IPS-NIHi7 (cell line): ENCODE measurements around the gene RYR2.

Experiments
- DNase-seq: peaks from one replicate; pipeline ENCODE4 v3.0.0; 2012; ENCODE audit warnings: mixed read lengths; ENCODE audit errors: extremely low spot score

The RYR2 gene

DNA sequence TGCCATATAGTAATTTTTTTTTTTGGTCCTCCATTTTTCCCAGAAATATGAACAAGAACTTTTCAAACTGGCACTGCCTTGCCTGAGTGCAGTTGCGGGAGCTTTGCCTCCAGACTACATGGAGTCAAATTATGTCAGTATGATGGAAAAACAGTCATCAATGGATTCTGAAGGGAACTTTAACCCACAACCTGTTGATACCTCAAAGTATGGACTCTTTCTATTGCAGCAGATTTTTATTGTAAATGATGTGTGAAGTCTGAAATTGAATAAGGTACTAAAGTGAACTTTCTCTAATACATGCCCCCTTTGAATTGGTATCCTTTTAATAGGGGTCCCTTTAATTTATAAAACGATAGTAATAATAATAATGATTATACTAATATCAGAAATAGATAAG lies 613.8 kb downstream of the RYR2 start:
- DNase-seq: no peak

GRCh38 chr1:237664348-237664747 lies 622.4 kb downstream of the RYR2 start:
- no peak for DNase-seq

GRCh38 chr1:237670302-237670701 lies 628.3 kb downstream of the RYR2 start:
- DNase-seq: no peak

DNA sequence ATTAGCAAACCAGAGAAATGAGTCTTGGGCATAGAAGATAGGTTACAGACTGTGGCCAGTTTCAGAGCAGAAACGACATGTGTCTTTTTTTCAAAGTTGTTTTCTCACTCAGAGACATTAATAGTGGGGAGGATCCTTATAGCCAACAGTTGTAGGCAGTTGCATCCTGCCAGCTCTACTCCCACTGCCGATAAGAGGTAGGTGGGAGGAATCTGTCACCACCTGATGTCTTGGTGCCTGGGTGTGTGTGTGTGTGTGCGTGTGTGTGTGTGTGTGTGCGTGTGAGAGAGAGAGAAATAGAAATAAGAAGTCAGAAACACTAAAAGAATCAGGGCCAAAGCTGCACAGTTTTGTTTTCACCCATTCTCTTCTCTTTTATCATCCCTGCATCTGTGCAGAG lies 629.3 kb downstream of the RYR2 start:
- DNase-seq: no peak

- no peak for DNase-seq
Observed at GRCh38 chr1:237671935-237672334, 630.0 kb downstream of the RYR2 start.

GRCh38 chr1:237672748-237673147 lies 630.8 kb downstream of the RYR2 start:
- no peak for DNase-seq

DNA sequence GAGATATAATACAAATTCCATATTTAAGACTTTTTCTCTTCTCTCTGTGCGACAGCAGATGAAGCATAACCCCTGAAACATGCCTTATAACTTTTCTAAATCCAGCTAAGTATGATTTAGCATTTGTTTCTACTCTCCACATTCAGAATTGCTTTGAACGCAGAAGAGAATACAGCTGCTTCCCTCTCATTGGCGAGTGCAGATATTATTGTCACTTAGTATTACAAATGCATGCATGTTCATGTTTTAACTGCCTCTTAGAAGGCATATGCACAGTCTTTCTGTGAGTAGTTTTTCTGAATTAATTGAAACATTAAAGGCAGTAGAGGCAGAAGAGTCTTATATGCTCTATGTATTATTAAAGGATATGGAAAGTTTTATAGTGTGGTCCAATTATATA lies 631.6 kb downstream of the RYR2 start:
- DNase-seq: no peak

DNA sequence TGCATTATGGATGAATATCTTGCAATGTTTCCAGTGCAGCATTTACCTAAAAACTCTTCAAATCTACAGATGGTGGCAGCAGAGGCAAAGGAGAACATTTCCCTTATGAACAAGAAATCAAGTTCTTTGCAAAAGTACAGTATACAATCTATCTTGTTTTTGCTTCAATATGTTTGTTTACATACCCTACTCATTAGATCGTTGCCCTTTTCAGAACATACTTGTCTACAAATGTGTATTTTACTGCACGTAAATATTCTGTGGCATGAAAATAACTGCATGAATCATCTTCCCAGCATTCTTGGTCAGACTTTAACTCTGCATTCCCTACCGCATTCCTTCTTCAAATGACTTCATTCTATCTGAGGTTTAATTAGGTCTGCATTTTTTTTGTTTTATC lies 636.0 kb downstream of the RYR2 start:
- no peak for DNase-seq

DNA sequence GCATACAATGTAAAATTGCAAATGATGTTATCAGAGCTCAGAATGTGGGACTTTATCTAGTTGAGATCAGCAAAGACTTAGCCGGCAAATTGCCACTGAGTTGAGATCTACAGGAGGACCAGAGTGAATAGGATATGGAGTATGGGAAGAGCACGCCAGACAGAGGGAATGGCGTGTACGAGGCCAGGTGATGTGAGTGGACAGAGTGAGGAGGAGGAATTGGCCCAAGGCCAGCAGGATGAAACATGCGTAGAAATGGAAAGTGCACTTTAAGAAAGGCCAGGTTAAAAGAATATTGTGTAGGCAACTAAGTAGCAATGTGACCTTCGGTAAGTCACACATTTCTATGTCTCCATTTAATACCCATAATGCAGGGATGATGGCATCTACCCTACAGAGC lies 637.7 kb downstream of the RYR2 start:
- no peak for DNase-seq

- DNase-seq: no peak
Observed at GRCh38 chr1:237681210-237681609, 639.2 kb downstream of the RYR2 start.

GRCh38 chr1:237684236-237684635 lies 642.3 kb downstream of the RYR2 start:
- no peak for DNase-seq

- no peak for DNase-seq
Observed at GRCh38 chr1:237685551-237685950, 643.6 kb downstream of the RYR2 start.

GRCh38 chr1:237687804-237688203 lies 645.8 kb downstream of the RYR2 start:
- DNase-seq: no peak

DNA sequence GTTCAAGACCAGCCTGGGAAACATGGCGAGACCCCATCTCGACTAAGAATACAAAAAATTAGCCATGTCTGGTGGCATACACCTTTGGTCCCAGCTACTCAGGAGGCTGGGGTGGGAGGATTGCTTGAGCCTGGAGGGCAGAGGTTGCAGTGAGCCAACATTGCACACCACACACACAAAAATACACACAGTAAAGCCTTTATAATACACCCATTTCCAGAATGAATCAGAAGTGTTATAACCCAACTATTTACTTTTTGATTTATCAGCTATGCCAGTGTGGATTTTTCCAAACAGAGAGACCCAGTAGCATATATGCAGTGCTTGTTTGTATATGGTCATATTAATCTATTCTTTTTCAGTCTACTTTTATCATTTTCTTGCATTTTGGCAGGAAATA lies 648.7 kb downstream of the RYR2 start:
- DNase-seq: no peak

- no peak for DNase-seq
Observed at GRCh38 chr1:237692255-237692654, 650.3 kb downstream of the RYR2 start.

DNA sequence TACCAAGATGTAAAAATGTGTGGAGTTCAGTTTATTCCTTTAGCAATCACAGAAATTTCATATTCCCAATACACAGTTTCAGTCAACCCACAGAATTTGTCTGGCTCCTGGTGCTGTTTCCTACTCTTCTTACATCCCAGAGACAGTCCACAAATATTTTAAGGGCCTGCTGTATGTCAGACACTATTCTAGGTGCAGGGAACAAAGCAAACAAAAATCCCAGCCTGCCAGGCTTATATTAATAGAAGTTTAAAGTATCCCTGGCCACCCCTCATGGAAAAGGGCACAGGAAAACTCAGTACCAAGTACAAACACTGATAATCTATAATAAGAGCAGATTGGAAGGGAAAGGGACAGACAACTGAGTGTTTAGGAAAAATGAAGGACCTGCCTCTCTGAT lies 653.9 kb downstream of the RYR2 start:
- DNase-seq: no peak

DNA sequence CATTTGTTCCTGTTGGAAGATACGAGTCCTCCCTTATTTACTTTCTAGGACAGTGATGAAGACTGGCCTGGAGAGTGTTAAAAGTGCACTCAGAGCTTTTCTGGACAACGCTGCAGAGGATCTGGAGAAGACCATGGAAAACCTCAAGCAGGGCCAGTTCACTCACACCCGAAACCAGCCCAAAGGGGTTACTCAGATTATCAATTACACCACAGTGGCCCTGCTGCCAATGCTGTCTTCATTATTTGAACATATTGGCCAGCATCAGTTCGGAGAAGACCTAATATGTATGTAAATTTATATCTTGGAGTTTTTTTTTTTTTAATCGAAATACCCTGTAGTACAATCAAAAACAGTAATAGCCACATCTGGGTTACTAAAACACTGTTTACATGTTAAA lies 658.2 kb downstream of the RYR2 start:
- no peak for DNase-seq

- no peak for DNase-seq
Observed at GRCh38 chr1:237701534-237701933, 659.5 kb downstream of the RYR2 start.

- DNase-seq: no peak
Observed at GRCh38 chr1:237702161-237702560, 660.2 kb downstream of the RYR2 start.

DNA sequence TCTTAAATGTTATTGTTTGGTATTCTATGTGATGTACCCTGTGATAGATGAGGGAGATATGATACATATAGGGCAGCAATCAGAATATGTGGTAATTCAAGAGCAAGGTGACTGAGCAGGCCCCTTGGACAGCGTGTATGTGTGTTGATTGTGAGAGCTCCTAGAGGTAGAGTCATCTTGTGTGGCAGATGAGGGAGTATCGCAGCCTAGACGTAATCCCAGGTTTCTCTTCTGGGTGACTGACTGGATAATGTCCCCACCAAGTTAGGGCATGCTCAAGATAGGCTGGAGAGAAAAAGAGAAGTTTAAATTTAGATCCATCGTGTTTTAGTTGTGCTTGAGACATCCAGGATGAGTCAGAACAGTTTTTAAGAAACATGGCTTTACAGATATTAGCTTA lies 663.5 kb downstream of the RYR2 start:
- DNase-seq: no peak

- DNase-seq: no peak
Observed at GRCh38 chr1:237709355-237709754, 667.4 kb downstream of the RYR2 start.

DNA sequence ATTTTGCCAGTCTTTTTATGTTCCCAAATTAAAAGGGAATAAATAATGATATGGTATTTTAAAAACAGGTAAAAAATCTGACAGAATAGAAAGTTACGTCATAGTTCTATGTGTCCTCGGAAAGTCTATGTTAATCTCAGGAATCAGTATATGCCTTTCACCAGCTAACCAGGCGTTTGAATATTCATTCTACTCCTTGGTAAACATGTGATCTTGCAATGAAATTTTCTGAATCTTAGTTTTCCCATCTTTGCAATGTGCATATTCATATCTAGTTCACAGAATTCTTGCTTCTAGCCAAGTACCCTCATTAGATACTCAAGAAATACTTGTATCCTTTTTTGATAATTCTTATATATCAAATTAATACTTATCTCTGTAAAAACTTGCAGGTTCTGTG lies 669.3 kb downstream of the RYR2 start:
- DNase-seq: no peak

DNA sequence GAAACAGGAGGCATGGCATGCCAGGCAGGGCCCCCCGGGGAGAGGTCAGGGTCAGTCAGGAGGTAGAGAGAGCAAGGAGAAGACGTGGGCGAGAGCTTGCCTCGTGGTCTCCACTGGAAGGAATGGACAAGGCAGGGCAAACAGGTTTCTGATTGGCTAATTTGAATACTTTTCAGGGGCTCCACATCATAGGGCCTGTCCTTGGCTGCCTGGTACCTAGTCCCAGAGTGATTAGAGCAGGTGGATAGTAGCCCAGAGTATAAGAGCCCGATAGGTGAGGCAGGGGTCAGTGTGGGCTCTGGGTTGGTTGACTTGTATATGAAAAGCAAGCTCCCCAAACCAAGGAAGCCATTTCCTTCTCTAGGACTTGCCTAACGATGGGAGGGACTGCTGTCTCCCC lies 670.1 kb downstream of the RYR2 start:
- DNase-seq: no peak

DNA sequence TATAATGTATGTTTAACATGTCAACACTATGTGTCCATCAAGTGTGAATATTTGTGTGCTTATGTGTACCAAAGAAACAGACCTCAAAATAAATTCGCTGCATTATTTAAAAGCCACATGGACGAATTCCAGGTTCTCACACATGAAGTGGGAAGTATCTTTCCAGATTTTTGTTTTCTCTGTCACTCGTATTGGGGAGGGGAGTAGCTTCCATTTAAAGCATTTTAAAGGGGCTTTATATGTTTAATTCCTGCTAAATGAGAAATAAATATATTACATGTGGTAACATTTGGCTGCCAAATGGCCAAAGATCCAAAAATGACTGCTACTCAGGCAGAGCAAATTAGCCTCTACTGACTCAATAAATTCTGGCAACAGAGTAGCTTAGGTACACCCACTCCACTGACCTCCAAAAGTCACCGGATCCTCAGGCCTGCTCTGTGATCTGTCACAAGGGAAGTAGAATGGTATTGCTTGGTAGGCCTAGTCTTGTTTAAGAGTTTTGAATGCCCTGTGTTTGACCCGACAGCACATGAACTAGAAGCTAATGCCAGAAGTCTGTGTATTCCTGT lies 670.7 kb downstream of the RYR2 start:
- DNase-seq: no peak

DNA sequence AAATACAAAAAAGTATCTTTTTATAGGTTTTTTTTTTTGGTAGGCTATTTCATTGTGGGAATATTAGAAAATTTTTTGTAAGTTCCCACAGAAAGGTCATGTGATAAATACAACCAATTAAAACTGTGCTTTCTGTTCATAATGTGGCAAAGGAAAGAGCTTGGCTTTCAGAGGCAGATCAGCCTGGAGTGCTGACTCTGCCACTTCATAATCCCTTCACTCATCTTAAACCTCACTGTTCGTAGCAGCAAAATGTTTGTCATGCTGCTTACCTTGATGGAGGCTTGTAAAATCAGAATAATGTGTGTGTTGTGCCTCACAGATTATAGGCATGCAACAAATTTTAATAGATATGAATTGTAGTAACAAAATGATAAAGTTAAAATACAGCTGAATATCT lies 671.9 kb downstream of the RYR2 start:
- no peak for DNase-seq
